K562 (cell line): Measurements from ENCODE around the gene RPL18A. TPM values are rescaled to one million over a fixed set of nuclear protein-coding genes. Genes with fewer than 3 reads are reported as not detected.

Experiments used
- ATAC-seq: fragments of 200-7000 bp; cut with Tn5 transposase; 3 replicates; pipeline ENCODE4 v1.9.1; 2020; ENCODE audit warnings: moderate library complexity
- BruUV-seq: library from RNA; stranded (reverse); fragments of 400-500 nt; replicated peaks from 2 replicates; lab custom pipeline; 2021; lab: Mats Ljungman, UMichigan
- CTCF ChIA-PET: fragments of 300-600 bp; formaldehyde crosslinking; extraction: SDS; loops from one replicate; lab custom pipeline; 2021; ENCODE audit warnings: low intra/inter-chr PET ratio; lab: Yijun Ruan, JAX
- POLR2A ChIA-PET: fragments of 300-600, 350-650 bp; sonication (Branson Sonifier 250); formaldehyde crosslinking; extraction: SDS; loops from one replicate; lab custom pipeline; 2021; ENCODE audit warnings: antibody characterized with exemption, inconsistent platforms; lab: Yijun Ruan, JAX
- DNase-seq, 4 experiments: peaks; one replicate each; pipeline versions ENCODE4 v3.0.0 to v3.0.0-alpha.2; 2011 to 2018; ENCODE audit warnings: low spot score in 3 of 4, mixed read lengths in 3 of 4; ENCODE audit errors: extremely low read depth in 1 of 4
- FAIRE-seq: peaks from 2 replicates; lab custom pipeline; 2011; peaks lifted over from hg19 to GRCh38; lab: Jason Lieb, UNC
- H2AFZ ChIP-seq: 2 replicates; pipeline ENCODE4 v1.6.0; 2011; ENCODE audit warnings: low read depth, low read length, control low read depth, inconsistent platforms
- H3K27ac ChIP-seq: fragments of 200-600 bp; 3 replicates; pipeline ENCODE4 v1.8.0; 2011; ENCODE audit warnings: low read depth, mild to moderate bottlenecking, control low read depth, inconsistent platforms, low read length, moderate library complexity, mixed read lengths; ENCODE audit errors: extremely low read depth
- H3K27me3 ChIP-seq, 2 experiments: fragments of 300-600 bp in 1 of 2; 2 replicates in 1 of 2; 3 replicates in 1 of 2; pipeline versions ENCODE4 v1.6.0 to v1.8.0; 2011; ENCODE audit warnings: inconsistent platforms in 2 of 2, low read length in 2 of 2, mild to moderate bottlenecking in 1 of 2, mixed read lengths in 1 of 2, moderate library complexity in 1 of 2; ENCODE audit not compliant: control insufficient read depth in 2 of 2, insufficient read depth in 2 of 2
- H3K36me3 ChIP-seq: fragments of 300-600 bp; 3 replicates; pipeline ENCODE4 v1.8.0; 2011; ENCODE audit warnings: mild to moderate bottlenecking, low read length, inconsistent platforms; ENCODE audit not compliant: control insufficient read depth, insufficient read depth
- H3K4me1 ChIP-seq, 2 experiments: fragments of 200-600 bp in 1 of 2; replicated peaks in 1 of 2; 2 replicates in 1 of 2; 3 replicates in 1 of 2; pipeline versions ENCODE4 v1.5.1 to v1.8.0; 2011; ENCODE audit warnings: inconsistent platforms in 2 of 2, low read length in 2 of 2, mild to moderate bottlenecking in 1 of 2, mixed read lengths in 1 of 2, moderate library complexity in 1 of 2; ENCODE audit not compliant: control insufficient read depth in 2 of 2, insufficient read depth in 2 of 2
- H3K4me2 ChIP-seq: 2 replicates; pipeline ENCODE4 v1.6.1; 2011; ENCODE audit warnings: low read length, control low read depth, inconsistent platforms, mixed read lengths; ENCODE audit not compliant: insufficient read depth
- H3K4me3 ChIP-seq: fragments of 200-600 bp; sonication (generic), shearing (Covaris generic); 2 replicates; pipeline ENCODE4 v1.5.1; 2016; ENCODE audit warnings: control low read depth, inconsistent platforms
- H3K79me2 ChIP-seq: fragments of 200-600 bp; 3 replicates; pipeline ENCODE4 v1.8.0; 2011; ENCODE audit warnings: low read length, inconsistent platforms; ENCODE audit not compliant: control insufficient read depth, insufficient read depth
- H3K9ac ChIP-seq, 2 experiments: 2 replicates each; pipeline versions ENCODE4 v1.6.0 to v1.6.1; 2011; ENCODE audit warnings: low read depth in 2 of 2, low read length in 2 of 2, control low read depth in 1 of 2, inconsistent platforms in 1 of 2, mild to moderate bottlenecking in 1 of 2, mixed read lengths in 1 of 2; ENCODE audit not compliant: insufficient read depth in 1 of 2
- H3K9me1 ChIP-seq: one replicate; pipeline ENCODE4 v1.6.0; 2011; ENCODE audit warnings: inconsistent platforms, mild to moderate bottlenecking, low read length, moderate library complexity; ENCODE audit not compliant: control insufficient read depth, insufficient read depth
- H3K9me3 ChIP-seq: replicated peaks from 2 replicates; pipeline ENCODE4 v1.5.1; 2011; ENCODE audit warnings: low read depth, low read length, inconsistent platforms; ENCODE audit not compliant: control insufficient read depth, insufficient read depth
- H4K20me1 ChIP-seq: replicated peaks from 2 replicates; pipeline ENCODE4 v1.6.1; 2011; ENCODE audit warnings: low read length, inconsistent platforms, mixed read lengths; ENCODE audit not compliant: control insufficient read depth, insufficient read depth
- BRD4 ChIP-seq: fragments of 200-600 bp; sonication (generic); IDR thresholded peaks from 2 replicates; pipeline ENCODE4 v1.6.1; 2017; ENCODE audit warnings: inconsistent platforms
- ESRRA ChIP-seq: fragments of 450-650 bp; IDR thresholded peaks from 2 replicates; pipeline ENCODE4 v1.6.1; 2014; ENCODE audit warnings: low read depth, mild to moderate bottlenecking, moderate library complexity, borderline replicate concordance
- GATA2 ChIP-seq: sonication (generic); formaldehyde crosslinking; IDR thresholded peaks from 2 replicates; pipeline ENCODE4 v1.4.0; 2020; ENCODE audit warnings: mild to moderate bottlenecking, missing genetic modification reagents
- HMG20B ChIP-seq: fragments of 250-450 bp; sonication (Bioruptor Pico); IDR thresholded peaks from 2 replicates; pipeline ENCODE4 v1.5.0; 2021; ENCODE audit warnings: mild to moderate bottlenecking
- HNRNPLL ChIP-seq: fragments of 200-400 bp; formaldehyde crosslinking; IDR thresholded peaks from 2 replicates; pipeline ENCODE4 v1.6.1; 2017; ENCODE audit warnings: low read length, low read depth, mild to moderate bottlenecking; ENCODE audit not compliant: poor library complexity, severe bottlenecking
- KLF10 ChIP-seq: fragments of 250-450 bp; sonication (Bioruptor Pico); IDR thresholded peaks from 2 replicates; pipeline ENCODE4 v1.6.1; 2021; ENCODE audit warnings: matching md5 sums
- NRF1 ChIP-seq, 2 experiments: fragments of 450-650 bp; IDR thresholded peaks in 1 of 2; conservative IDR thresholded peaks in 1 of 2; 2 replicates each; pipeline ENCODE4 v1.6.1; 2014; ENCODE audit warnings: mild to moderate bottlenecking in 2 of 2
- RUNX1 ChIP-seq: sonication (generic); IDR thresholded peaks from 2 replicates; pipeline ENCODE4 v1.6.1; 2016; ENCODE audit warnings: antibody characterized with exemption, low read depth
- ZBTB17 ChIP-seq: fragments of 450-650 bp; formaldehyde crosslinking; IDR thresholded peaks from 2 replicates; pipeline ENCODE4 v1.4.0; 2020; ENCODE audit warnings: mild to moderate bottlenecking
- ZNF431 ChIP-seq: sonication (generic); formaldehyde crosslinking; IDR thresholded peaks from 2 replicates; pipeline ENCODE4 v1.8.0; 2022; ENCODE audit warnings: mild to moderate bottlenecking, missing genetic modification reagents
- WGBS: fragments of 100-300 bp; shearing (Covaris generic); methylation state at CpG from one replicate; pipeline ENCODE4 v1.1.6; 2016; ENCODE audit warnings: low coverage, mixed read lengths; ENCODE audit not compliant: insufficient coverage; ENCODE audit errors: missing lambda C conversion rate; 5-methylcytosine and 5-hydroxymethylcytosine counted together
- in situ Hi-C: fragments of 300-500 bp; cut with MboI; formaldehyde crosslinking; loops from 4 replicates; pipeline ENCODE4 v1.15.0; 2018; ENCODE audit warnings: inconsistent platforms, mixed read lengths
- intact Hi-C: fragments of 100-400 bp; cut with micrococcal nuclease; formaldehyde crosslinking; loops from 2 replicates; pipeline ENCODE4 v1.14.2; 2022
- polyA plus RNA-seq, 8 experiments: library from polyadenylated mRNA; depleted of rRNA in 4 of 8; stranded (reverse) in 5 of 8; unstranded in 3 of 8; fragments of >200 nt; fragmentation: Nextera tagmentation in 2 of 8; fragmentation: Illumina TruSeq in 1 of 8; extraction: Ambion mirVana in 2 of 8; extraction: Trizol in 1 of 8; gene quantifications; 2 replicates each; pipeline versions ENCODE4 v1.2.1 to v1.2.3, GENCODE V29; 2011 to 2014; ENCODE audit warnings: inconsistent platforms in 1 of 8, missing spikeins in 1 of 8
- total RNA-seq, 7 experiments: library from RNA; depleted of rRNA in 6 of 7; stranded (reverse); fragments of >200 nt in 6 of 7; fragmentation: Illumina TruSeq in 2 of 7; extraction: Trizol in 2 of 7; gene quantifications; 2 replicates each; pipeline versions ENCODE4 v1.2.1 to v1.2.3, GENCODE V29; 2011 to 2021; ENCODE audit warnings: low replicate concordance in 1 of 7
- TF ChIP-seq, protein P1 (sequence below): fragments of 450-650 bp; formaldehyde crosslinking; IDR thresholded peaks from 2 replicates; pipeline ENCODE4 v1.4.0; 2020; ENCODE audit warnings: mild to moderate bottlenecking, mixed read lengths
- TF ChIP-seq, protein P2 (sequence below): fragments of 200-800 bp; sonication (Bioruptor generic); IDR thresholded peaks from 2 replicates; pipeline ENCODE4 v1.6.1; 2016; ENCODE audit warnings: missing genetic modification characterization, missing compliant biosample characterization
- TF ChIP-seq, protein P3 (sequence below), 2 experiments: IDR thresholded peaks; 2 replicates each; pipeline ENCODE4 v1.6.1; 2011; ENCODE audit warnings: borderline replicate concordance in 1 of 2, control low read depth in 1 of 2, low read depth in 1 of 2, low read length in 1 of 2, mild to moderate bottlenecking in 1 of 2, mixed read lengths in 1 of 2, moderate library complexity in 1 of 2; ENCODE audit not compliant: insufficient read depth in 1 of 2, insufficient read length in 1 of 2, poor library complexity in 1 of 2, severe bottlenecking in 1 of 2; ENCODE audit errors: extremely low read depth in 1 of 2

RPL18A gene
- total and polyA plus RNA-seq, 9 of the 15 experiments (the other 6 are each of a cell fraction or from before 2014, with no cell fraction given) = 626 to 2,882 (median 1,895) TPM

DNA sequence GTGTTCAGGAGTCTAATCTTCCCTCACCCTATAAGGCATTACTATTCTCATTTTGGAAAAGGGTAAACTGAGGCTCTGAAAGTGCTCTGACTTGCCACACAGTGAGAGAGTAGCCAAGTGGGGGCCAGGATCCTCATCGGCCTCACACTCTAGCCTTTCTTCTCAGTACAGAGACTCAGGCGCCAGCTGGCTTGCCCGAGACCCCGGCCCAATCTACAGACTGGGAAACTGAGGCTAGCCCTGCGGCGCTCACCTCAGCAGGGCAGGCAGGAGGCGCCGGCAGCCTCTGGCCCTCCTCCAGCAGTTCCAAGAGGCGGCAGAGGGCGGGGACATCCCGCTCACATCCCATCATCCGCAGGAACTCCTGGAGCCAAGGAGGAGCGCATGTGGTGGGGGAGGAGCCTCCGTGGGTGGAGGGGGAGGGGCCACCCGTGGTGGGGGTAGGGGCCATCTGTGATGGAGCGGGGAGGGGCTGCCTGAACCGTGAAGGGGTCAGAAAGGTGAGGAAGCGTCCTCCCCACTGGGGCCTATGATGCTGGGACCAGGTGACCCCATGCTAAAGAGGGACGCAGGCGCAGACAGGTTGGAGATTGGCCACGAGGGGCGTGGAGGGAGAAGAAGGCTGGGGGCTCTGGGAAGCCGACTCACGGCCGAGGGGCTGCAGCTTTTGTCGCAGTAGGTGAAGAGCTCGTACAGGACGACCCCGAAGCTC, 29.7 kb upstream of the RPL18A start:
- H3K36me3 ChIP-seq = no peaks in the 10 kb centered on the region
- POLR2A ChIA-PET = interaction anchor here (0.6 to 1.4 kb wide), 3 partner anchors 8 to 29 kb away, joined by 3 to 4 read pairs (median 3); no protein-coding TSS in a partner anchor
- in situ Hi-C loops = no loop called here
- CTCF ChIA-PET = no interaction called here
- H3K79me2 ChIP-seq = no peaks in the 10 kb centered on the region
- FAIRE-seq = peak; percentile 62
- peaks cover 2 to 12% of the 10 kb centered on the region in 2 experiments; a peak in 3 of 5 replicates for H3K27me3 ChIP-seq
- DNase-seq = peak; percentile 50 to 88 (median 76)
- peak; percentile 45 for ATAC-seq
- H3K27ac ChIP-seq = no peak overlapping the region; the same call in 2 of the 3 replicates
- H4K20me1 ChIP-seq = peaks cover 5% of the 10 kb centered on the region; the same call in 1 of the 2 replicates
- WGBS = 9% methylated on average over 27 of the region's 29 CpGs
- BruUV-seq = no TSS peak
- peak overlapping the region; percentile 42 for H3K4me3 ChIP-seq
- peak overlapping the region; percentile 93 for H3K4me2 ChIP-seq
- H3K9me1 ChIP-seq = no peaks in the 10 kb centered on the region
- intact Hi-C loops = no loop called here
- H3K9me3 ChIP-seq = no peaks in the 10 kb centered on the region
- H2AFZ ChIP-seq = peak overlapping the region; percentile 96
- peak overlapping the region in 1 of 2 experiments; percentile 89; a peak in 2 of 4 replicates for H3K9ac ChIP-seq
- peaks cover 4 to 34% of the 10 kb centered on the region in 2 experiments; a peak in 3 of 5 replicates for H3K4me1 ChIP-seq
- no peak for TF ChIP-seq GATA2 (CRISPR knock-in tag)
- no peak for TF ChIP-seq KLF10 (CRISPR knock-in tag)
- peak; percentile 72 to 79 for TF ChIP-seq NRF1 (conservative IDR thresholded peaks at IDR 0.05 in 1 of 2, IDR thresholded peaks at IDR 0.05 in 1 of 2)
- TF ChIP-seq HNRNPLL = no peak
- no peak for TF ChIP-seq ESRRA
- TF ChIP-seq, protein P1, sequence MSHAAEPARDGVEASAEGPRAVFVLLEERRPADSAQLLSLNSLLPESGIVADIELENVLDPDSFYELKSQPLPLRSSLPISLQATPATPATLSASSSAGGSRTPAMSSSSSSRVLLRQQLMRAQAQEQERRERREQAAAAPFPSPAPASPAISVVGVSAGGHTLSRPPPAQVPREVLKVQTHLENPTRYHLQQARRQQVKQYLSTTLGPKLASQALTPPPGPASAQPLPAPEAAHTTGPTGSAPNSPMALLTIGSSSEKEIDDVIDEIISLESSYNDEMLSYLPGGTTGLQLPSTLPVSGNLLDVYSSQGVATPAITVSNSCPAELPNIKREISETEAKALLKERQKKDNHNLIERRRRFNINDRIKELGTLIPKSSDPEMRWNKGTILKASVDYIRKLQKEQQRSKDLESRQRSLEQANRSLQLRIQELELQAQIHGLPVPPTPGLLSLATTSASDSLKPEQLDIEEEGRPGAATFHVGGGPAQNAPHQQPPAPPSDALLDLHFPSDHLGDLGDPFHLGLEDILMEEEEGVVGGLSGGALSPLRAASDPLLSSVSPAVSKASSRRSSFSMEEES = no peak
- no peak for TF ChIP-seq ZNF431
- TF ChIP-seq ZBTB17 = no peak
- TF ChIP-seq BRD4 = no peak
- TF ChIP-seq, protein P2, sequence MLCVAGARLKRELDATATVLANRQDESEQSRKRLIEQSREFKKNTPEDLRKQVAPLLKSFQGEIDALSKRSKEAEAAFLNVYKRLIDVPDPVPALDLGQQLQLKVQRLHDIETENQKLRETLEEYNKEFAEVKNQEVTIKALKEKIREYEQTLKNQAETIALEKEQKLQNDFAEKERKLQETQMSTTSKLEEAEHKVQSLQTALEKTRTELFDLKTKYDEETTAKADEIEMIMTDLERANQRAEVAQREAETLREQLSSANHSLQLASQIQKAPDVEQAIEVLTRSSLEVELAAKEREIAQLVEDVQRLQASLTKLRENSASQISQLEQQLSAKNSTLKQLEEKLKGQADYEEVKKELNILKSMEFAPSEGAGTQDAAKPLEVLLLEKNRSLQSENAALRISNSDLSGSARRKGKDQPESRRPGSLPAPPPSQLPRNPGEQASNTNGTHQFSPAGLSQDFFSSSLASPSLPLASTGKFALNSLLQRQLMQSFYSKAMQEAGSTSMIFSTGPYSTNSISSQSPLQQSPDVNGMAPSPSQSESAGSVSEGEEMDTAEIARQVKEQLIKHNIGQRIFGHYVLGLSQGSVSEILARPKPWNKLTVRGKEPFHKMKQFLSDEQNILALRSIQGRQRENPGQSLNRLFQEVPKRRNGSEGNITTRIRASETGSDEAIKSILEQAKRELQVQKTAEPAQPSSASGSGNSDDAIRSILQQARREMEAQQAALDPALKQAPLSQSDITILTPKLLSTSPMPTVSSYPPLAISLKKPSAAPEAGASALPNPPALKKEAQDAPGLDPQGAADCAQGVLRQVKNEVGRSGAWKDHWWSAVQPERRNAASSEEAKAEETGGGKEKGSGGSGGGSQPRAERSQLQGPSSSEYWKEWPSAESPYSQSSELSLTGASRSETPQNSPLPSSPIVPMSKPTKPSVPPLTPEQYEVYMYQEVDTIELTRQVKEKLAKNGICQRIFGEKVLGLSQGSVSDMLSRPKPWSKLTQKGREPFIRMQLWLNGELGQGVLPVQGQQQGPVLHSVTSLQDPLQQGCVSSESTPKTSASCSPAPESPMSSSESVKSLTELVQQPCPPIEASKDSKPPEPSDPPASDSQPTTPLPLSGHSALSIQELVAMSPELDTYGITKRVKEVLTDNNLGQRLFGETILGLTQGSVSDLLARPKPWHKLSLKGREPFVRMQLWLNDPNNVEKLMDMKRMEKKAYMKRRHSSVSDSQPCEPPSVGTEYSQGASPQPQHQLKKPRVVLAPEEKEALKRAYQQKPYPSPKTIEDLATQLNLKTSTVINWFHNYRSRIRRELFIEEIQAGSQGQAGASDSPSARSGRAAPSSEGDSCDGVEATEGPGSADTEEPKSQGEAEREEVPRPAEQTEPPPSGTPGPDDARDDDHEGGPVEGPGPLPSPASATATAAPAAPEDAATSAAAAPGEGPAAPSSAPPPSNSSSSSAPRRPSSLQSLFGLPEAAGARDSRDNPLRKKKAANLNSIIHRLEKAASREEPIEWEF (CRISPR knock-in tag) = no peak
- TF ChIP-seq RUNX1 = no peak
- TF ChIP-seq, protein P3, sequence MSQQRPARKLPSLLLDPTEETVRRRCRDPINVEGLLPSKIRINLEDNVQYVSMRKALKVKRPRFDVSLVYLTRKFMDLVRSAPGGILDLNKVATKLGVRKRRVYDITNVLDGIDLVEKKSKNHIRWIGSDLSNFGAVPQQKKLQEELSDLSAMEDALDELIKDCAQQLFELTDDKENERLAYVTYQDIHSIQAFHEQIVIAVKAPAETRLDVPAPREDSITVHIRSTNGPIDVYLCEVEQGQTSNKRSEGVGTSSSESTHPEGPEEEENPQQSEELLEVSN (IDR thresholded peaks at IDR 0.05; ENCODE audit: borderline replicate concordance in 1 of 2, extremely low read depth in 1 of 2, insufficient read depth in 1 of 2, insufficient read length in 1 of 2, low read depth in 1 of 2, low read length in 1 of 2, poor library complexity in 1 of 2, severe bottlenecking in 1 of 2) = peak in 1 of 2 experiments; percentile 53
- no peak for TF ChIP-seq HMG20B (CRISPR knock-in tag)
